Thoracic aorta (tissue), 2 donors: ENCODE results near the gene SERPINA6. TPM values are rescaled to one million over a fixed set of nuclear protein-coding genes. Genes with fewer than 3 reads are reported as not detected.
"Not testable (repeated sequence)": the region's sequence is repeated elsewhere in the genome, so short reads cannot be mapped to it uniquely, and the experiment has no call there.

ENCODE experiments used
- ATAC-seq: fragments of 150-250 bp; one replicate; pipeline ENCODE4 v1.8.0; 2017; ENCODE audit warnings: low read depth; ENCODE audit not compliant: insufficient number of reproducible peaks, low FRiP score
- DNase-seq: peaks from one replicate; pipeline ENCODE4 v3.0.0-alpha.2; 2020; ENCODE audit warnings: low spot score
- H3K27ac ChIP-seq, 2 donors: fragments of 200-600 bp; sonication (generic); 1 replicate in 1 of 2; 2 replicates in 1 of 2; pipeline ENCODE4 v1.5.1; 2016; ENCODE audit warnings: mild to moderate bottlenecking in 2 of 2, moderate library complexity in 2 of 2
- H3K27me3 ChIP-seq: fragments of 200-600 bp; sonication (generic); replicated peaks from 2 replicates; pipeline ENCODE4 v1.6.0; 2016; ENCODE audit warnings: mild to moderate bottlenecking; ENCODE audit not compliant: insufficient read depth
- H3K36me3 ChIP-seq: fragments of 200-600 bp; sonication (generic); one replicate; pipeline ENCODE4 v1.5.1; 2016
- H3K4me1 ChIP-seq, 2 donors: fragments of 200-600 bp; sonication (generic); 1 replicate in 1 of 2; 2 replicates in 1 of 2; pipeline versions ENCODE4 v1.5.1 to v1.6.0; 2016; ENCODE audit warnings: low read depth in 2 of 2, mild to moderate bottlenecking in 1 of 2; ENCODE audit not compliant: control insufficient read depth in 1 of 2
- H3K4me3 ChIP-seq: fragments of 200-600 bp; sonication (generic); 2 replicates; pipeline ENCODE4 v1.5.1; 2016; ENCODE audit warnings: mild to moderate bottlenecking
- H3K9me3 ChIP-seq: fragments of 200-600 bp; sonication (generic); 2 replicates; pipeline ENCODE4 v1.5.1; 2016
- CTCF ChIP-seq: fragments of 200-600 bp; sonication (generic); IDR thresholded peaks from one replicate; pipeline ENCODE4 v1.5.1; 2019; ENCODE audit warnings: antibody characterized with exemption
- total RNA-seq, 2 donors: library from RNA; depleted of rRNA; stranded (reverse); fragments of >200 nt; gene quantifications; one replicate each; pipeline versions ENCODE4 v1.1.0 to v1.2.3, GENCODE V29; 2016

Gene SERPINA6
- total RNA-seq, 2 donors from 2014 or later, result not detected

DNA sequence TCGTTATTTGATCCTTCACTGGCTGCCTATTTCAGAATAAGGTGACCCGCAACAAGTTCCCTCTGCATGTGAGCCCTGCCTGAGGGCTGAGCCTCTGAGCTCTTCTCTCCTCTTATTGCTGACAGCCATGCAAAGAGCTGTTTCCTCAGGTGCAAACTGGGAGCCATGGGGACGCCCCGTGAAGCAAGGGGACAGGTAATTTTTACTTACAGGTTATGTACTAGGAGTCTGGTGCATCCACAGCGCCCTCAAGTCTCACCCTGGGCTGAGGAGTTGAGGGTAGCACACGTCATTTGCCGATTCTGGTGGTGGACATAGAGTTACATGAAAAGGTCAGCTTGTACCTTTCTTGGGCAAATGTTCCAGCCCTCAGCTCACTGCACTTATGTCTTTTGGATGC lies 26.1 kb upstream of the SERPINA6 start:
- no peak for TF ChIP-seq CTCF
- Histone ChIP-seq H3K9me3 (no peaks in the 10 kb centered on the region), H3K36me3 (no peaks in the 10 kb centered on the region), H3K27me3 (no peaks in the 10 kb centered on the region), H3K4me3 (no peak overlapping the region), H3K27ac (no peak overlapping the region), H3K4me1 (no peaks in the 10 kb centered on the region)
- DNase-seq, result no peak
- no peak for ATAC-seq

GRCh38 chr14:94348836-94349235 lies 25.7 kb upstream of the SERPINA6 start:
- H3K27ac ChIP-seq, result no peak overlapping the region
- H3K9me3 ChIP-seq, result no peaks in the 10 kb centered on the region
- no peak for ATAC-seq
- H3K27me3 ChIP-seq, result no peaks in the 10 kb centered on the region
- H3K4me3 ChIP-seq, result no peak overlapping the region
- TF ChIP-seq CTCF, result no peak
- H3K4me1 ChIP-seq, result no peaks in the 10 kb centered on the region
- no peaks in the 10 kb centered on the region for H3K36me3 ChIP-seq
- no peak for DNase-seq

- Histone ChIP-seq H3K36me3 (no peaks in the 10 kb centered on the region), H3K4me3 (no peak overlapping the region), H3K27me3 (no peaks in the 10 kb centered on the region), H3K4me1 (peaks cover 0 to 10% of the 10 kb centered on the region in 2 donors), H3K27ac (no peak overlapping the region), H3K9me3 (no peaks in the 10 kb centered on the region)
- DNase-seq, result no peak
- no peak for TF ChIP-seq CTCF
- ATAC-seq, result no peak
Measured at GRCh38 chr14:94346841-94347240, 23.7 kb upstream of the SERPINA6 start.

DNA sequence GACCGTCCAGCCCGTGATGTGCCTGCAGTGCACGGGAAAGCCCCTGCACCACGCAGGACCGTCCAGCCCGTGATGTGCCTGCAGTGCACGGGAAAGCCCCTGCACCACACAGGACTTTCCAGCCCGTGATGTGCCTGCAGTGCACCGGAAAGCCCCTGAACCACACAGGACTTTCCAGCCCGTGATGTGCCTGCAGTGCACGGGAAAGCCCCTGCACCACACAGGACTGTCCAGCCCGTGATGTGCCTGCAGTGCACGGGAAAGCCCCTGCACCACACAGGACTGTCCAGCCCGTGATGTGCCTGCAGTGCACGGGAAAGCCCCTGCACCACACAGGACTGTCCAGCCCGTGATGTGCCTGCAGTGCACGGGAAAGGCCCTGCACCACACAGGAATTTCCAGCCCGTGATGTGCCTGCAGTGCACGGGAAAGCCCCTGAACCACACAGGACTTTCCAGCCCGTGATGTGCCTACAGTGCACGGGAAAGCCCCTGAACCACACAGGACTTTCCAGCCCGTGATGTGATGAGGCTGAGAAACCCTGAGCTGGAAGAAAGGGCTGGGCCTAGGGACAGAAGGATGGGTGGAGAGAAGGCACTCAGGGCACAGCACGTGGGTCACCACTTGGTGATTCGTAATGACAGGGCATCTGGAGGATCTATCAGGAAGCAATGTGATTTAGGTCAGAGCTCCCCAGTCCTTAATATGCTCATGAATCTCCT lies 23.1 kb upstream of the SERPINA6 start:
- not testable (repeated sequence) for ATAC-seq, H3K4me3 ChIP-seq, DNase-seq, H3K27me3 ChIP-seq, H3K36me3 ChIP-seq, H3K27ac ChIP-seq, H3K9me3 ChIP-seq
- H3K4me1 ChIP-seq, result peaks cover 0 to 15% of the 10 kb centered on the region in 2 donors

DNA sequence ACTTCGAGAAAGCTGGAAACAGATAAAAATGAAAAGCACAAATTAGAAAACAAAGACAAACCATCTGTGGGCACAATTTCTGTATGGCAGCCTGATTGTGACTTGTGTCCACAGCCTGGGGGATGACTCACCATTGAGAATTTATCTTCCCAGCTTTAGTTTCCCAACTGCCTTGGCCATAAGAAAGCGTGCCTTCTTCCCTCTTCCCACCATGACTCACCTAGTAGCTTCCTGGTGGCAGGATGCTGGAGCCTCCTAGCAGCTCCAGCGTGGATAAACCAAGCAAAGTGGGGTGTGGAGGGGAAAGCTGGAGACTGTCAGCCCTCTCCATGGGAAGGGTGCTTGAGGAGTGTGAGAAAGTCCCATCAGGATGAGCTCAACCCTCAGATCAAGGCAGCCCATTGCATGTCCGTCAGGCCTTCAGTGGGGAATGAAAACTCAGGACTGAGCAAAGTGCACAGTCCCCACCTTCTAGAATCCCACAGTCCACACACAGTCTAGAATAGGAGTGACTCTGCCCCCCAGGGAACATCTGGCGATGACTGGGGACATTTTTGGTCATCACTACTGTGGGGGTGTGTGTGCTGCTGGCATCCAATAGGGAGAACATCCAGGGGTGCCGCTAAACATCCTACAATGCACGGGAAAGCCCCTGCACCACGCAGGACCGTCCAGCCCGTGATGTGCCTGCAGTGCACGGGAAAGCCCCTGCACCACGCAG lies 22.4 kb upstream of the SERPINA6 start:
- Histone ChIP-seq H3K27me3 (no peaks in the 10 kb centered on the region), H3K4me3 (no peak overlapping the region), H3K36me3 (no peaks in the 10 kb centered on the region), H3K9me3 (no peaks in the 10 kb centered on the region), H3K27ac (no peak overlapping the region), H3K4me1 (peaks cover 0 to 15% of the 10 kb centered on the region in 2 donors)
- TF ChIP-seq CTCF, result no peak
- ATAC-seq (no peak), DNase-seq (no peak)
